ENCODE measurements around the gene CRACR2A. TPM values are rescaled to one million over a fixed set of nuclear protein-coding genes. Genes with fewer than 3 reads are reported as not detected.

The CRACR2A gene
- total RNA-seq, 4 donors from 2014 or later = 0.91 to 2.3 (median 1.9) TPM

GRCh38 chr12:3606128-3606527 is 146.8 kb downstream of the CRACR2A start:
- TF ChIP-seq CTCF (IDR thresholded peaks at IDR 0.05) (no peak), POLR2A (IDR thresholded peaks at IDR 0.05) (no peak)
- H3K27ac ChIP-seq = no peak overlapping the region
- no peaks in the 10 kb centered on the region for H3K36me3 ChIP-seq
- H3K4me3 ChIP-seq = no peak overlapping the region
- H3K9me3 ChIP-seq = no peaks in the 10 kb centered on the region
- peaks cover 0 to 12% (median 8%) of the 10 kb centered on the region in 3 donors for H3K4me1 ChIP-seq
- no peak for DNase-seq
- H3K27me3 ChIP-seq = peaks cover 0 to 42% (median 0%) of the 10 kb centered on the region in 4 donors
- WGBS, 2 donors = 69 to 83% methylated on average over 7 to 10 of the region's 10 CpGs
- intact Hi-C loops (cut with DNase I) = no loop called here

GRCh38 chr12:3605692-3606091 is 147.2 kb downstream of the CRACR2A start:
- Histone ChIP-seq H3K27ac (no peak overlapping the region), H3K4me3 (no peak overlapping the region), H3K27me3 (peaks cover 0 to 47% (median 0%) of the 10 kb centered on the region in 4 donors), H3K4me1 (peaks cover 0 to 12% (median 8%) of the 10 kb centered on the region in 3 donors), H3K36me3 (no peaks in the 10 kb centered on the region), H3K9me3 (no peaks in the 10 kb centered on the region)
- DNase-seq = no peak
- 74 to 80% methylated on average over 6 of the region's 6 CpGs for WGBS, 2 donors
- TF ChIP-seq POLR2A (IDR thresholded peaks at IDR 0.05) (no peak), CTCF (IDR thresholded peaks at IDR 0.05) (no peak)
- intact Hi-C loops (cut with DNase I) = no loop called here

- TF ChIP-seq POLR2A (IDR thresholded peaks at IDR 0.05) (no peak), CTCF (IDR thresholded peaks at IDR 0.05) (no peak)
- no peak overlapping the region for H3K27ac ChIP-seq
- peaks cover 0 to 12% (median 8%) of the 10 kb centered on the region in 3 donors for H3K4me1 ChIP-seq
Observed at GRCh38 chr12:3604748-3605586, 147.9 kb downstream of the CRACR2A start.

GRCh38 chr12:3604286-3604685 is 148.6 kb downstream of the CRACR2A start:
- Histone ChIP-seq H3K4me1 (peaks cover 0 to 12% (median 8%) of the 10 kb centered on the region in 3 donors), H3K4me3 (no peak overlapping the region), H3K27ac (no peak overlapping the region), H3K27me3 (peaks cover 0 to 61% (median 0%) of the 10 kb centered on the region in 4 donors), H3K36me3 (no peaks in the 10 kb centered on the region), H3K9me3 (no peaks in the 10 kb centered on the region)
- intact Hi-C loops (cut with DNase I) = no loop called here
- WGBS, 2 donors = 70 to 77% methylated on average over 5 to 6 of the region's 6 CpGs
- TF ChIP-seq POLR2A (IDR thresholded peaks at IDR 0.05) (no peak), CTCF (IDR thresholded peaks at IDR 0.05) (no peak)
- no peak for DNase-seq

More at GRCh38 chr12:3604748-3605586, 147.9 kb downstream of the CRACR2A start:
- intact Hi-C loops (cut with DNase I) = no loop called here
- Histone ChIP-seq H3K9me3 (no peaks in the 10 kb centered on the region), H3K36me3 (no peaks in the 10 kb centered on the region), H3K27me3 (peaks cover 0 to 54% (median 0%) of the 10 kb centered on the region in 4 donors), H3K4me3 (no peak overlapping the region)
- 1 to 8% methylated on average over 11 of the region's 13 CpGs for WGBS, 2 donors
- no peak for DNase-seq

- no peak for DNase-seq
- Histone ChIP-seq H3K9me3 (no peaks in the 10 kb centered on the region), H3K4me1 (peaks cover 0 to 12% (median 8%) of the 10 kb centered on the region in 3 donors), H3K27me3 (peaks cover 0 to 61% (median 0%) of the 10 kb centered on the region in 4 donors), H3K4me3 (no peak overlapping the region), H3K27ac (no peak overlapping the region), H3K36me3 (no peaks in the 10 kb centered on the region)
- 84 to 87% methylated on average over 7 of the region's 7 CpGs for WGBS, 2 donors
- intact Hi-C loops (cut with DNase I) = no loop called here
- TF ChIP-seq CTCF (IDR thresholded peaks at IDR 0.05) (no peak), POLR2A (IDR thresholded peaks at IDR 0.05) (no peak)
Observed at GRCh38 chr12:3603576-3603975, 149.3 kb downstream of the CRACR2A start.
